PC-3 (cell line): ENCODE data around the gene SEC22B. TPM values are rescaled to one million over a fixed set of nuclear protein-coding genes. Genes with fewer than 3 reads are reported as not detected.
"Not testable (repeated sequence)": the region's sequence is repeated elsewhere in the genome, so short reads cannot be mapped to it uniquely, and the experiment has no call there.

ENCODE experiments used
- ATAC-seq: fragments of 200-7000 bp; cut with Tn5 transposase; 2 replicates; pipeline ENCODE4 v1.9.1; 2020; ENCODE audit warnings: mild to moderate bottlenecking, moderate library complexity
- BruUV-seq: library from RNA; stranded (reverse); fragments of 400-500 nt; replicated peaks from 2 replicates; lab custom pipeline; 2021; lab: Mats Ljungman, UMichigan
- CTCF ChIA-PET: fragments of 300-600 bp; sonication (Branson Sonifier 250); formaldehyde crosslinking; loops from one replicate; lab custom pipeline; 2022; ENCODE audit warnings: antibody characterized with exemption; lab: Charles Lee
- POLR2A ChIA-PET: fragments of 300-600 bp; sonication (Branson Sonifier 250); formaldehyde crosslinking; loops from one replicate; lab custom pipeline; 2022; ENCODE audit warnings: antibody characterized with exemption; ENCODE audit not compliant: unreplicated experiment; lab: Charles Lee
- DNase-seq: peaks from one replicate; pipeline ENCODE4 v3.0.0-alpha.2; 2015
- H2AFZ ChIP-seq: fragments of 300-600 bp; sonication (generic); 2 replicates; pipeline ENCODE4 v1.6.0; 2016; ENCODE audit warnings: antibody characterized with exemption, low read length
- H3F3A ChIP-seq: fragments of 300-600 bp; sonication (generic); one replicate; pipeline ENCODE4 v1.6.0; 2017; ENCODE audit warnings: antibody characterized with exemption, low read length, control low read depth, mild to moderate bottlenecking; ENCODE audit not compliant: unreplicated experiment
- H3K27ac ChIP-seq: fragments of 300-600 bp; sonication (generic); 2 replicates; pipeline ENCODE4 v1.5.1; 2016; ENCODE audit warnings: mild to moderate bottlenecking, low read length
- H3K27me3 ChIP-seq: fragments of 300-600 bp; sonication (generic); 2 replicates; pipeline ENCODE4 v1.6.1; 2016; ENCODE audit warnings: low read length, mixed read lengths
- H3K36me3 ChIP-seq: fragments of 300-600 bp; sonication (generic); 2 replicates; pipeline ENCODE4 v1.6.1; 2016; ENCODE audit warnings: low read depth, mixed run types, low read length, mixed read lengths
- H3K4me1 ChIP-seq: fragments of 300-600 bp; sonication (generic); 2 replicates; pipeline ENCODE4 v1.5.1; 2016; ENCODE audit warnings: low read length; ENCODE audit not compliant: insufficient read depth
- H3K4me2 ChIP-seq: fragments of 300-600 bp; sonication (generic); 2 replicates; pipeline ENCODE4 v1.6.0; 2016; ENCODE audit warnings: low read length
- H3K4me3 ChIP-seq: fragments of 300-600 bp; sonication (generic); 2 replicates; pipeline ENCODE4 v1.5.1; 2016; ENCODE audit warnings: mild to moderate bottlenecking, low read length, mixed read lengths
- H3K79me2 ChIP-seq: fragments of 300-600 bp; sonication (generic); 2 replicates; pipeline ENCODE4 v1.6.1; 2017; ENCODE audit warnings: low read length, mixed read lengths
- H3K9ac ChIP-seq: fragments of 300-600 bp; sonication (generic); 2 replicates; pipeline ENCODE4 v1.6.0; 2016; ENCODE audit warnings: mild to moderate bottlenecking, low read length
- H3K9me2 ChIP-seq: fragments of 300-600 bp; sonication (generic); replicated peaks from 2 replicates; pipeline ENCODE4 v1.6.1; 2016; ENCODE audit warnings: mixed run types, low read length, mixed read lengths
- H3K9me3 ChIP-seq: fragments of 300-600 bp; sonication (generic); 2 replicates; pipeline ENCODE4 v1.6.1; 2016; ENCODE audit warnings: low read length, mixed read lengths
- H4K20me1 ChIP-seq: fragments of 300-600 bp; sonication (generic); 2 replicates; pipeline ENCODE4 v1.6.1; 2016; ENCODE audit warnings: low read length, mixed read lengths
- CTCF ChIP-seq: fragments of 300-600 bp; sonication (generic); conservative IDR thresholded peaks from 2 replicates; pipeline ENCODE4 v1.5.1; 2017; ENCODE audit warnings: antibody characterized with exemption, low read depth, mild to moderate bottlenecking, low read length
- intact Hi-C: fragments of 100-400 bp; cut with micrococcal nuclease; formaldehyde crosslinking; loops from 2 replicates; pipeline ENCODE4 v1.9.0; 2023
- total RNA-seq: library from RNA; depleted of rRNA; stranded (reverse); fragments of >200 nt; gene quantifications from 2 replicates; pipeline ENCODE4 v1.2.3, GENCODE V29; 2014

SEC22B gene
- total RNA-seq, 1 experiment from 2014 or later, result 16.4 TPM

GRCh38 chr1:120145806-120146205 lies 30.5 kb downstream of the SEC22B start:
- H3K27ac ChIP-seq, BruUV-seq, H3K9ac ChIP-seq, CTCF ChIA-PET, H3K9me2 ChIP-seq, H3K9me3 ChIP-seq, H3F3A ChIP-seq, H3K79me2 ChIP-seq, H3K4me1 ChIP-seq, POLR2A ChIA-PET, H3K4me3 ChIP-seq, H4K20me1 ChIP-seq, H2AFZ ChIP-seq, H3K36me3 ChIP-seq, H3K27me3 ChIP-seq, H3K4me2 ChIP-seq: not testable (repeated sequence)
- intact Hi-C loops, result loop anchor here (10.0 kb wide), 1 partner anchor 271 kb away; no protein-coding TSS in a partner anchor
- DNase-seq (peak; percentile 46), ATAC-seq (0 out of 2 replicates have a peak, but pooled peaks have one; percentile 10)
- peak; percentile 24; the same call in 1 of the 2 replicates for TF ChIP-seq CTCF

- H3K36me3 ChIP-seq, POLR2A ChIA-PET, H3F3A ChIP-seq, H2AFZ ChIP-seq, DNase-seq, H3K79me2 ChIP-seq, H3K9me2 ChIP-seq, CTCF ChIA-PET, BruUV-seq, H3K4me3 ChIP-seq, H4K20me1 ChIP-seq, H3K4me2 ChIP-seq, H3K4me1 ChIP-seq, H3K9me3 ChIP-seq, H3K27me3 ChIP-seq, H3K27ac ChIP-seq, H3K9ac ChIP-seq: not testable (repeated sequence)
- intact Hi-C loops, result loop anchor here (10.0 kb wide), 1 partner anchor 270 kb away; no protein-coding TSS in a partner anchor
- peak; percentile 54 for ATAC-seq
These were observed 31.7 kb downstream of the SEC22B start for GRCh38 chr1:120144626-120145025.

- CTCF ChIA-PET, H3K9me2 ChIP-seq, H3K4me2 ChIP-seq, H4K20me1 ChIP-seq, H3K27ac ChIP-seq, H3K9me3 ChIP-seq, POLR2A ChIA-PET, H3K36me3 ChIP-seq, H3K9ac ChIP-seq, H2AFZ ChIP-seq, DNase-seq, H3K79me2 ChIP-seq, H3K4me1 ChIP-seq, BruUV-seq, H3F3A ChIP-seq, H3K27me3 ChIP-seq, ATAC-seq, H3K4me3 ChIP-seq: not testable (repeated sequence)
- intact Hi-C loops, result loop anchor here (10.0 kb wide), 1 partner anchor 269 kb away; no protein-coding TSS in a partner anchor
These were observed 32.2 kb downstream of the SEC22B start for GRCh38 chr1:120144169-120144568.

- POLR2A ChIA-PET, BruUV-seq, H4K20me1 ChIP-seq, CTCF ChIA-PET, H2AFZ ChIP-seq, H3K9ac ChIP-seq, H3K27me3 ChIP-seq, H3K4me3 ChIP-seq, H3K27ac ChIP-seq, H3K9me2 ChIP-seq, DNase-seq, H3K9me3 ChIP-seq, H3K36me3 ChIP-seq, H3K4me2 ChIP-seq, ATAC-seq, H3F3A ChIP-seq, H3K79me2 ChIP-seq, H3K4me1 ChIP-seq: not testable (repeated sequence)
- intact Hi-C loops, result loop anchor here (10.0 kb wide), 1 partner anchor 269 kb away; no protein-coding TSS in a partner anchor
These were observed 33.0 kb downstream of the SEC22B start for GRCh38 chr1:120143334-120143733.

- H3K4me1 ChIP-seq, H3K9me2 ChIP-seq, H4K20me1 ChIP-seq, BruUV-seq, H2AFZ ChIP-seq, H3K36me3 ChIP-seq, H3K4me3 ChIP-seq, H3K9me3 ChIP-seq, ATAC-seq, CTCF ChIA-PET, H3F3A ChIP-seq, DNase-seq, POLR2A ChIA-PET, H3K79me2 ChIP-seq, H3K4me2 ChIP-seq, H3K9ac ChIP-seq, H3K27ac ChIP-seq, H3K27me3 ChIP-seq: not testable (repeated sequence)
- intact Hi-C loops, result loop anchor here (10.0 kb wide), 1 partner anchor 268 kb away; no protein-coding TSS in a partner anchor
These were observed 33.6 kb downstream of the SEC22B start for GRCh38 chr1:120142512-120143263.

GRCh38 chr1:120141865-120142264 lies 34.5 kb downstream of the SEC22B start:
- ATAC-seq, H3K4me1 ChIP-seq, H3K27ac ChIP-seq, H3K79me2 ChIP-seq, H3K9ac ChIP-seq, H3K4me2 ChIP-seq, H3K9me3 ChIP-seq, BruUV-seq, CTCF ChIA-PET, H3F3A ChIP-seq, H3K27me3 ChIP-seq, H2AFZ ChIP-seq, H3K9me2 ChIP-seq, H3K4me3 ChIP-seq, DNase-seq, H4K20me1 ChIP-seq, H3K36me3 ChIP-seq, POLR2A ChIA-PET: not testable (repeated sequence)
- intact Hi-C loops, result loop anchor here (10.0 kb wide), 1 partner anchor 267 kb away; no protein-coding TSS in a partner anchor
